GM12878 (cell line): ENCODE results near the gene GTF2IRD1. TPM values are rescaled to one million over a fixed set of nuclear protein-coding genes. Genes with fewer than 3 reads are reported as not detected.

Experiments used
- ATAC-seq: fragments of 200-7000 bp; cut with Tn5 transposase; 3 replicates; pipeline ENCODE4 v1.9.1; 2020; ENCODE audit warnings: mild to moderate bottlenecking, moderate library complexity
- BruUV-seq: library from RNA; stranded (reverse); fragments of 400-500 nt; replicated peaks from 2 replicates; lab custom pipeline; 2021; lab: Mats Ljungman, UMichigan
- CTCF ChIA-PET: fragments of 300-600 bp; sonication (Branson Sonifier 250); formaldehyde crosslinking; extraction: SDS; loops from one replicate; lab custom pipeline; 2021; ENCODE audit warnings: inconsistent platforms; lab: Yijun Ruan, JAX
- POLR2A ChIA-PET: fragments of 350-600 bp; formaldehyde crosslinking; extraction: SDS; loops from one replicate; lab custom pipeline; 2021; ENCODE audit warnings: inconsistent platforms; lab: Charles Lee
- RAD21 ChIA-PET: fragments of 300-600 bp; sonication (Branson Sonifier 250); formaldehyde crosslinking; loops from one replicate; lab custom pipeline; 2023; ENCODE audit warnings: antibody characterized with exemption; ENCODE audit not compliant: unreplicated experiment; lab: Charles Lee
- SMC1A ChIA-PET: fragments of 300-600 bp; sonication (Branson Sonifier 250); formaldehyde crosslinking; loops from one replicate; lab custom pipeline; 2023; ENCODE audit not compliant: unreplicated experiment, uncharacterized antibody; lab: Charles Lee
- DNase-seq: peaks from one replicate; pipeline ENCODE4 v3.0.0-alpha.2; 2011; ENCODE audit warnings: low read depth, low spot score
- FAIRE-seq: peaks from 3 replicates; lab custom pipeline; 2011; peaks lifted over from hg19 to GRCh38; lab: Jason Lieb, UNC
- H2AFZ ChIP-seq: 2 replicates; pipeline ENCODE4 v1.6.0; 2011; ENCODE audit warnings: low read depth, low read length, control low read depth; ENCODE audit not compliant: control insufficient read depth
- H3K27ac ChIP-seq: 2 replicates; pipeline ENCODE4 v1.5.1; 2011; ENCODE audit warnings: control low read depth; ENCODE audit not compliant: control insufficient read depth, insufficient read depth
- H3K27me3 ChIP-seq, 2 experiments: replicated peaks in 1 of 2; 2 replicates each; pipeline versions ENCODE4 v1.6.0 to v1.6.1; 2011; ENCODE audit warnings: low read length in 1 of 2; ENCODE audit not compliant: control insufficient read depth in 2 of 2, insufficient read depth in 2 of 2
- H3K36me3 ChIP-seq, 2 experiments: 2 replicates each; pipeline ENCODE4 v1.5.1; 2011; ENCODE audit warnings: low read length in 1 of 2; ENCODE audit not compliant: control insufficient read depth in 2 of 2, insufficient read depth in 2 of 2
- H3K4me1 ChIP-seq: 2 replicates; pipeline ENCODE4 v1.6.1; 2011; ENCODE audit warnings: mild to moderate bottlenecking, low read length, moderate library complexity, mixed read lengths; ENCODE audit not compliant: control insufficient read depth, insufficient read depth
- H3K4me2 ChIP-seq: 2 replicates; pipeline ENCODE4 v1.6.0; 2011; ENCODE audit warnings: control low read depth; ENCODE audit not compliant: control insufficient read depth, insufficient read depth
- H3K4me3 ChIP-seq: fragments of 200-600 bp; sonication (generic); 2 replicates; pipeline ENCODE4 v1.5.1; 2016
- H3K79me2 ChIP-seq: 2 replicates; pipeline ENCODE4 v1.6.0; 2011; ENCODE audit warnings: low read length; ENCODE audit not compliant: control insufficient read depth, insufficient read depth
- H3K9ac ChIP-seq: 2 replicates; pipeline ENCODE4 v1.8.0; 2011; ENCODE audit warnings: low read length, control low read depth, mixed read lengths; ENCODE audit not compliant: control insufficient read depth, insufficient read depth
- H3K9me3 ChIP-seq: replicated peaks from 3 replicates; pipeline ENCODE4 v1.5.1; 2011; ENCODE audit warnings: mild to moderate bottlenecking, low read length; ENCODE audit not compliant: control insufficient read depth, insufficient read depth
- H4K20me1 ChIP-seq: 2 replicates; pipeline ENCODE4 v1.6.0; 2011; ENCODE audit not compliant: control insufficient read depth, insufficient read depth
- FOXK2 ChIP-seq: fragments of 450-650 bp; IDR thresholded peaks from 2 replicates; pipeline ENCODE4 v1.6.1; 2017; ENCODE audit warnings: mild to moderate bottlenecking, moderate library complexity
- MXI1 ChIP-seq: fragments of 150-350 bp; IDR thresholded peaks from 2 replicates; pipeline ENCODE4 v1.6.1; 2011; ENCODE audit warnings: low read depth, mild to moderate bottlenecking, inconsistent platforms, low read length, improper control_type of control experiment
- TCF12 ChIP-seq: IDR thresholded peaks from 2 replicates; pipeline ENCODE4 v1.6.1; 2011; ENCODE audit warnings: low read depth, mild to moderate bottlenecking, low read length
- ZSCAN29 ChIP-seq: fragments of 450-650 bp; IDR thresholded peaks from 2 replicates; pipeline ENCODE4 v1.6.1; 2017; ENCODE audit warnings: mild to moderate bottlenecking, moderate library complexity
- WGBS: methylation state at CpG from one replicate; pipeline ENCODE4 v1.1.6; 2016; ENCODE audit warnings: low lambda C conversion rate; ENCODE audit not compliant: insufficient replicate concordance, insufficient coverage; ENCODE audit errors: missing lambda C conversion rate; 5-methylcytosine and 5-hydroxymethylcytosine counted together
- in situ Hi-C: fragments of 300-500 bp; cut with MboI; formaldehyde crosslinking; loops from 9 replicates; pipeline ENCODE4 v1.14.3; 2018; ENCODE audit warnings: mixed read lengths
- intact Hi-C: fragments of 100-400 bp; cut with micrococcal nuclease; formaldehyde crosslinking; loops from one replicate; pipeline ENCODE4 v1.14.2; 2022; ENCODE audit not compliant: unreplicated experiment
- polyA plus RNA-seq, 11 experiments: library from polyadenylated mRNA; depleted of rRNA in 4 of 11; unstranded in 6 of 11; stranded (reverse) in 5 of 11; fragments of >200 nt; fragmentation: Nextera tagmentation in 4 of 11; fragmentation: Illumina TruSeq in 1 of 11; extraction: Ambion mirVana in 4 of 11; extraction: Trizol in 1 of 11; gene quantifications; 1 replicate in 1 of 11; 2 replicates in 10 of 11; pipeline versions ENCODE4 v1.2.1 to v1.2.3, GENCODE V29; 2011 to 2016; ENCODE audit warnings: inconsistent platforms in 2 of 11, missing spikeins in 2 of 11, low read depth in 1 of 11
- total RNA-seq, 4 experiments: library from RNA; depleted of rRNA in 3 of 4; stranded (reverse); fragments of >200 nt in 3 of 4; fragmentation: Illumina TruSeq in 1 of 4; extraction: Trizol in 1 of 4; gene quantifications; 2 replicates each; pipeline versions ENCODE4 v1.2.1 to v1.2.3, GENCODE V29; 2013 to 2021
- TF ChIP-seq, protein P1 (sequence below): fragments of 450-650 bp; IDR thresholded peaks from 2 replicates; pipeline ENCODE4 v1.6.1; 2016; ENCODE audit warnings: mild to moderate bottlenecking
- TF ChIP-seq, protein P2 (sequence below): fragments of 150-350 bp; IDR thresholded peaks from 2 replicates; pipeline ENCODE4 v1.6.1; 2014; ENCODE audit warnings: mild to moderate bottlenecking, low read depth, low read length
- TF ChIP-seq, protein P3 (sequence below): fragments of 150-350 bp; IDR thresholded peaks from 2 replicates; pipeline ENCODE4 v1.6.1; 2016; ENCODE audit warnings: low read depth, low read length

The GTF2IRD1 gene
- total and polyA plus RNA-seq, 10 of the 15 experiments (the other 5 are each of a cell fraction or from before 2014, with no cell fraction given) = 0.48 to 3.0 (median 1.3) TPM

DNA sequence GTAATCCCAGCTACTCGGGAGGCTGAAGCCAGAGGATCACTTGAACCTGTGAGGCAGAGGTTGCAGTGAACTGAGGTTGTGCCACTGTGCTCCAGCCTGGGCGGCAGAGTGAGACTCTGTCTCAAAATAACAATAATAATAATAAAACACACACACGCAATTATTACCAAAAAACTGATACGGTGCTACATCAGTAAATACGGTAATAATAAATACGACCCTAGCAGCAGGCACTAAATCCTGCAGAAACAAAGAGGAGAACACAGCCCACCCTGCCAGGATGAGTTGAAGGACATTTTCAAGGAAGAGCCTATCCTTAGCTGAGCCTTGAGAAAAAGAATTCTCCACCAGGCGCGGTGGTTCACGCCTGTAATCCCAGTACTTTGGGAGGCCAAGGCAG lies 169.4 kb downstream of the GTF2IRD1 start:
- Histone ChIP-seq H4K20me1 (no peaks in the 10 kb centered on the region), H3K9ac (no peak overlapping the region), H3K4me3 (no peak overlapping the region), H3K4me2 (no peak overlapping the region), H2AFZ (no peak overlapping the region), H3K27ac (no peak overlapping the region)
- no TSS peak for BruUV-seq
- in situ Hi-C loops (no loop called here), intact Hi-C loops (no loop called here)
- FAIRE-seq (no peak), DNase-seq (no peak)
- RAD21 ChIA-PET = no interaction called here
- POLR2A ChIA-PET = no interaction called here
- SMC1A ChIA-PET = interaction anchor here (0.6 to 1.2 kb wide), 2 partner anchors 32 to 159 kb away, joined by 3 to 4 read pairs; no protein-coding TSS in a partner anchor
- TF ChIP-seq FOXK2 (no peak), TCF12 (no peak), ZSCAN29 (no peak), MXI1 (no peak)
- TF ChIP-seq, protein P1, sequence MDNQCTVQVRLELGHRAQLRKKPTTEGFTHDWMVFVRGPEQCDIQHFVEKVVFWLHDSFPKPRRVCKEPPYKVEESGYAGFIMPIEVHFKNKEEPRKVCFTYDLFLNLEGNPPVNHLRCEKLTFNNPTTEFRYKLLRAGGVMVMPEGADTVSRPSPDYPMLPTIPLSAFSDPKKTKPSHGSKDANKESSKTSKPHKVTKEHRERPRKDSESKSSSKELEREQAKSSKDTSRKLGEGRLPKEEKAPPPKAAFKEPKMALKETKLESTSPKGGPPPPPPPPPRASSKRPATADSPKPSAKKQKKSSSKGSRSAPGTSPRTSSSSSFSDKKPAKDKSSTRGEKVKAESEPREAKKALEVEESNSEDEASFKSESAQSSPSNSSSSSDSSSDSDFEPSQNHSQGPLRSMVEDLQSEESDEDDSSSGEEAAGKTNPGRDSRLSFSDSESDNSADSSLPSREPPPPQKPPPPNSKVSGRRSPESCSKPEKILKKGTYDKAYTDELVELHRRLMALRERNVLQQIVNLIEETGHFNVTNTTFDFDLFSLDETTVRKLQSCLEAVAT = no peak
- TF ChIP-seq, protein P2, sequence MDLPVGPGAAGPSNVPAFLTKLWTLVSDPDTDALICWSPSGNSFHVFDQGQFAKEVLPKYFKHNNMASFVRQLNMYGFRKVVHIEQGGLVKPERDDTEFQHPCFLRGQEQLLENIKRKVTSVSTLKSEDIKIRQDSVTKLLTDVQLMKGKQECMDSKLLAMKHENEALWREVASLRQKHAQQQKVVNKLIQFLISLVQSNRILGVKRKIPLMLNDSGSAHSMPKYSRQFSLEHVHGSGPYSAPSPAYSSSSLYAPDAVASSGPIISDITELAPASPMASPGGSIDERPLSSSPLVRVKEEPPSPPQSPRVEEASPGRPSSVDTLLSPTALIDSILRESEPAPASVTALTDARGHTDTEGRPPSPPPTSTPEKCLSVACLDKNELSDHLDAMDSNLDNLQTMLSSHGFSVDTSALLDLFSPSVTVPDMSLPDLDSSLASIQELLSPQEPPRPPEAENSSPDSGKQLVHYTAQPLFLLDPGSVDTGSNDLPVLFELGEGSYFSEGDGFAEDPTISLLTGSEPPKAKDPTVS = no peak
- TF ChIP-seq, protein P3, sequence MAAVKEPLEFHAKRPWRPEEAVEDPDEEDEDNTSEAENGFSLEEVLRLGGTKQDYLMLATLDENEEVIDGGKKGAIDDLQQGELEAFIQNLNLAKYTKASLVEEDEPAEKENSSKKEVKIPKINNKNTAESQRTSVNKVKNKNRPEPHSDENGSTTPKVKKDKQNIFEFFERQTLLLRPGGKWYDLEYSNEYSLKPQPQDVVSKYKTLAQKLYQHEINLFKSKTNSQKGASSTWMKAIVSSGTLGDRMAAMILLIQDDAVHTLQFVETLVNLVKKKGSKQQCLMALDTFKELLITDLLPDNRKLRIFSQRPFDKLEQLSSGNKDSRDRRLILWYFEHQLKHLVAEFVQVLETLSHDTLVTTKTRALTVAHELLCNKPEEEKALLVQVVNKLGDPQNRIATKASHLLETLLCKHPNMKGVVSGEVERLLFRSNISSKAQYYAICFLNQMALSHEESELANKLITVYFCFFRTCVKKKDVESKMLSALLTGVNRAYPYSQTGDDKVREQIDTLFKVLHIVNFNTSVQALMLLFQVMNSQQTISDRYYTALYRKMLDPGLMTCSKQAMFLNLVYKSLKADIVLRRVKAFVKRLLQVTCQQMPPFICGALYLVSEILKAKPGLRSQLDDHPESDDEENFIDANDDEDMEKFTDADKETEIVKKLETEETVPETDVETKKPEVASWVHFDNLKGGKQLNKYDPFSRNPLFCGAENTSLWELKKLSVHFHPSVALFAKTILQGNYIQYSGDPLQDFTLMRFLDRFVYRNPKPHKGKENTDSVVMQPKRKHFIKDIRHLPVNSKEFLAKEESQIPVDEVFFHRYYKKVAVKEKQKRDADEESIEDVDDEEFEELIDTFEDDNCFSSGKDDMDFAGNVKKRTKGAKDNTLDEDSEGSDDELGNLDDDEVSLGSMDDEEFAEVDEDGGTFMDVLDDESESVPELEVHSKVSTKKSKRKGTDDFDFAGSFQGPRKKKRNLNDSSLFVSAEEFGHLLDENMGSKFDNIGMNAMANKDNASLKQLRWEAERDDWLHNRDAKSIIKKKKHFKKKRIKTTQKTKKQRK = no peak
- TF ChIP-seq, all 136 proteins: peak for 0
- no peak for ATAC-seq
- no peaks in the 10 kb centered on the region for H3K36me3 ChIP-seq
- WGBS = 75% methylated on average over 9 of the region's 9 CpGs
- no peaks in the 10 kb centered on the region for H3K79me2 ChIP-seq
- H3K27me3 ChIP-seq = no peaks in the 10 kb centered on the region
- H3K4me1 ChIP-seq = no peaks in the 10 kb centered on the region; the same call in 1 of the 2 replicates
- CTCF ChIA-PET = no interaction called here
- H3K9me3 ChIP-seq = no peaks in the 10 kb centered on the region
